Measurements from ENCODE around the gene OR10A6.

- TF ChIP-seq POLR2A (IDR thresholded peaks at IDR 0.05) (no peak), CTCF (IDR thresholded peaks at IDR 0.05) (no peak)
Observed at GRCh38 chr11:7900686-7901085, 30.4 kb downstream of the OR10A6 start.

Measured in testis (tissue), 2 donors.